Measurements from ENCODE around the gene AFF4.

Gene AFF4

GRCh38 chr5:132827943-132828673 is 135.3 kb downstream of the AFF4 start:
- Histone ChIP-seq H3K9ac (ENCODE audit: low read length) (no peak overlapping the region), H3K36me3 (ENCODE audit: control insufficient read depth, insufficient read depth, low read length) (no peaks in the 10 kb centered on the region), H3K9me3 (ENCODE audit: control insufficient read depth, low read length) (no peaks in the 10 kb centered on the region), H3K4me1 (ENCODE audit: control insufficient read depth, insufficient read depth, low read length) (peaks cover 25% of the 10 kb centered on the region), H3K4me3 (ENCODE audit: low read length) (no peak overlapping the region), H3K27me3 (ENCODE audit: control insufficient read depth, insufficient read depth, low read length) (peaks cover 6% of the 10 kb centered on the region)

DNA sequence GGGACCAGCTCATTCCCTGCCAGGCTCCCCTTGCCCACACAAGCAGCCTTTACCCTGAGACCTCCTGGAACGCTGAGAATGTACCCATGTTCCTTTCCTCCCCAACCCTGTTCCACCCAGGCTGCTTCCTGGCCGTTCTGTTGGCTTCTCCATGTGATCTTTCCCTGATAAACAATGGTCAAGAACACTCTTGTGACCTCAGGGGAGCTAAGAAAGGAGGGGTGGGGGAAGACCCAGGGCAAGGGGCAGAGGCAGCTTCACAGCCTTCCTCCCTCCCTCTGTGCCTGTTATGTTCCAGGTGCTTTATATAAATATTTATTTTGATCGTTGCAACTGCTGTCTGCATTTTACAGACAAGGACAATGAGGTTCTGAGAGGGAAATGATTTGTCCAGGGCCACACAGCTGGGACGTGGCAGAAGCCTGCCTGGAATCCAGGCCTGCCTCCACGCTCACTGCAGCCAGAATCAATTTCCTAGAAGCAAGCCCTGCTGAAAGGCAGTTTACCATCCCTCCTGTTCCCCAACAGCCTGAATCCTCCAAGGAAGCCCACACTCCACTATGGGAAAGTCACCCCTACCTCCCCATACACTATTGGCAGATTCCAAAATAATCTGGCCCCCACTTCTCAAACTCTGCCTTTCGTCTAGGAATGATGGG is 136.9 kb downstream of the AFF4 start:
- Histone ChIP-seq H3K9ac (ENCODE audit: low read length) (no peak overlapping the region), H3K4me1 (ENCODE audit: control insufficient read depth, insufficient read depth, low read length) (peaks cover 29% of the 10 kb centered on the region), H3K27me3 (ENCODE audit: control insufficient read depth, insufficient read depth, low read length) (peaks cover 6% of the 10 kb centered on the region), H3K4me3 (ENCODE audit: low read length) (no peak overlapping the region), H3K9me3 (ENCODE audit: control insufficient read depth, low read length) (no peaks in the 10 kb centered on the region), H3K36me3 (ENCODE audit: control insufficient read depth, insufficient read depth, low read length) (no peaks in the 10 kb centered on the region)

DNA sequence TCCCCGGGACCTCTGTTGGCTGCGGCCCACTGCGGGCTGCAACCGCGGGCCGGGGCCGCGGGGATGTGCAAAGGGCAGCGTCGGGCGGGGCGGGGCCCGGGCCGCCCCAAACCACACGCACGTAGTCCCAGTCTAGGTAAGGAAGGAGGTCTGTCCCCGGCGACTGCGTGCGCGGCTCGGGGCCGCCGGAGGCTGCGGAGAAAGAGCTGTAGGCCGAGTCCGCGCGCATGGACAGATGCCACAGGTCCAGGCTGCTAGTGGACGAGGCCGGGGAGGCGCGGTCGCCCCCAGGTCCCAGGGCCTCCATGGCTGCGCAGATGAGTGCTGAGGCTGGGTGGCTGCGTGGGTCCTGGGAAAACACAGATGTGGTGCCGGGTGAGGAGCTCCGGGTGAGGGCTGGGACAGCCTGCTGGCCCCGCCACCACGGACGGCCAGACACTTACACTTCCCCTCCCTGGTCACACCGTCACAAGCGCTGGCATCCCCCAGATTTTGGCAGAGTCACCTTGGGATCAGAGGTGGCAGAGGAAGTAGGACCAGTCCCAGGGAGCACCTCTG is 137.5 kb downstream of the AFF4 start:
- Histone ChIP-seq H3K9ac (ENCODE audit: low read length) (no peak overlapping the region), H3K27me3 (ENCODE audit: control insufficient read depth, insufficient read depth, low read length) (peaks cover 6% of the 10 kb centered on the region), H3K9me3 (ENCODE audit: control insufficient read depth, low read length) (no peaks in the 10 kb centered on the region), H3K4me1 (ENCODE audit: control insufficient read depth, insufficient read depth, low read length) (peaks cover 22% of the 10 kb centered on the region), H3K4me3 (ENCODE audit: low read length) (no peak overlapping the region), H3K36me3 (ENCODE audit: control insufficient read depth, insufficient read depth, low read length) (no peaks in the 10 kb centered on the region)
